Activated CD4-positive, alpha-beta T cell treated with anti-CD3 and anti-CD28 coated beads, Interleukin-2, amount 50 U/mL, for 24 hours (primary cell): ENCODE results near the gene PAPPA2.
"Not testable (repeated sequence)": the region's sequence is repeated elsewhere in the genome, so short reads cannot be mapped to it uniquely, and the experiment has no call there.

Experiments
- DNase-seq, 2 donors: peaks; one replicate each; pipeline ENCODE4 v3.0.0-alpha.2; 2020; ENCODE audit warnings: low read depth in 1 of 2, low spot score in 1 of 2

The PAPPA2 gene

GRCh38 chr1:176546825-176547224, 83.8 kb downstream of the PAPPA2 start:
- no peak for DNase-seq

GRCh38 chr1:176551146-176551545, 88.2 kb downstream of the PAPPA2 start:
- no peak for DNase-seq

GRCh38 chr1:176552217-176552991, 89.4 kb downstream of the PAPPA2 start:
- no peak for DNase-seq

GRCh38 chr1:176552999-176553398, 90.0 kb downstream of the PAPPA2 start:
- no peak for DNase-seq

- DNase-seq = no peak
Measured at GRCh38 chr1:176556288-176556687, 93.3 kb downstream of the PAPPA2 start.

GRCh38 chr1:176557543-176558258, 94.7 kb downstream of the PAPPA2 start:
- DNase-seq = no peak

GRCh38 chr1:176558561-176558960, 95.6 kb downstream of the PAPPA2 start:
- DNase-seq = no peak

GRCh38 chr1:176559474-176559873, 96.5 kb downstream of the PAPPA2 start:
- no peak for DNase-seq

- peak in 1 of 2 donors; percentile 1 for DNase-seq
Measured at GRCh38 chr1:176559878-176560277, 96.9 kb downstream of the PAPPA2 start.

- no peak for DNase-seq
Measured at GRCh38 chr1:176560681-176561080, 97.7 kb downstream of the PAPPA2 start.

- not testable (repeated sequence) for DNase-seq
Measured at GRCh38 chr1:176561761-176562160, 98.8 kb downstream of the PAPPA2 start.

GRCh38 chr1:176566004-176566975, 103.3 kb downstream of the PAPPA2 start:
- no peak for DNase-seq

- DNase-seq = no peak
Measured at GRCh38 chr1:176567190-176567794, 104.3 kb downstream of the PAPPA2 start.

- no peak for DNase-seq
Measured at GRCh38 chr1:176568185-176568584, 105.2 kb downstream of the PAPPA2 start.

GRCh38 chr1:176574756-176575155, 111.8 kb downstream of the PAPPA2 start:
- no peak for DNase-seq

GRCh38 chr1:176575991-176576390, 113.0 kb downstream of the PAPPA2 start:
- DNase-seq = no peak

GRCh38 chr1:176576670-176577069, 113.7 kb downstream of the PAPPA2 start:
- no peak for DNase-seq

- DNase-seq = no peak
Measured at GRCh38 chr1:176577646-176578197, 114.7 kb downstream of the PAPPA2 start.

GRCh38 chr1:176579087-176579486, 116.1 kb downstream of the PAPPA2 start:
- no peak for DNase-seq

GRCh38 chr1:176595217-176595616, 132.2 kb downstream of the PAPPA2 start:
- DNase-seq = no peak

GRCh38 chr1:176601348-176601747, 138.4 kb downstream of the PAPPA2 start:
- DNase-seq = no peak
